H9 (cell line): ENCODE data around the gene CCL11. TPM values are rescaled to one million over a fixed set of nuclear protein-coding genes. Genes with fewer than 3 reads are reported as not detected.

ENCODE experiments used
- DNase-seq: peaks from one replicate; pipeline ENCODE4 v3.0.0-alpha.2; 2017
- H2AFZ ChIP-seq: one replicate; pipeline ENCODE4 v1.6.1; 2013; ENCODE audit warnings: mild to moderate bottlenecking, low read length, control low read depth, moderate library complexity
- H2AK5ac ChIP-seq: 2 replicates; pipeline ENCODE4 v1.6.1; 2013; ENCODE audit warnings: low read length, control low read depth, mixed read lengths; ENCODE audit not compliant: insufficient read length
- H2BK120ac ChIP-seq: one replicate; pipeline ENCODE4 v1.6.1; 2013; ENCODE audit warnings: low read depth, mild to moderate bottlenecking, low read length, control low read depth, inconsistent platforms; ENCODE audit not compliant: poor library complexity, severe bottlenecking
- H2BK12ac ChIP-seq: 2 replicates; pipeline ENCODE4 v1.6.1; 2013; ENCODE audit warnings: low read length, control low read depth, mixed read lengths, low read depth; ENCODE audit not compliant: insufficient read length
- H2BK15ac ChIP-seq: 2 replicates; pipeline ENCODE4 v1.6.1; 2013; ENCODE audit warnings: low read depth, low read length, control low read depth
- H2BK20ac ChIP-seq: one replicate; pipeline ENCODE4 v1.6.1; 2013; ENCODE audit warnings: low read depth, mild to moderate bottlenecking, low read length, control low read depth, inconsistent platforms; ENCODE audit not compliant: poor library complexity, severe bottlenecking
- H2BK5ac ChIP-seq: 2 replicates; pipeline ENCODE4 v1.6.1; 2013; ENCODE audit warnings: low read length, control low read depth, mixed read lengths; ENCODE audit not compliant: insufficient read length
- H3K14ac ChIP-seq: 2 replicates; pipeline ENCODE4 v1.6.1; 2013; ENCODE audit warnings: low read length, control low read depth; ENCODE audit not compliant: insufficient read depth
- H3K18ac ChIP-seq: 2 replicates; pipeline ENCODE4 v1.6.1; 2013; ENCODE audit warnings: low read depth, mild to moderate bottlenecking, mixed read lengths, low read length, control low read depth; ENCODE audit not compliant: insufficient read length
- H3K23ac ChIP-seq: 2 replicates; pipeline ENCODE4 v1.6.1; 2013; ENCODE audit warnings: low read length, control low read depth, mixed read lengths, low read depth; ENCODE audit not compliant: insufficient read length
- H3K23me2 ChIP-seq: 2 replicates; pipeline ENCODE4 v1.6.1; 2013; ENCODE audit warnings: low read depth, mild to moderate bottlenecking, mixed read lengths, low read length, control low read depth; ENCODE audit not compliant: insufficient read length, poor library complexity, severe bottlenecking
- H3K27ac ChIP-seq: 2 replicates; pipeline ENCODE4 v1.5.1; 2013; ENCODE audit warnings: low read length, control low read depth, mixed read lengths, low read depth; ENCODE audit not compliant: insufficient read length
- H3K27me3 ChIP-seq: 2 replicates; pipeline ENCODE4 v1.6.1; 2013; ENCODE audit warnings: low read length, control low read depth, inconsistent platforms; ENCODE audit not compliant: insufficient read depth
- H3K4ac ChIP-seq: 2 replicates; pipeline ENCODE4 v1.6.1; 2013; ENCODE audit warnings: low read depth, mild to moderate bottlenecking, control low read depth, inconsistent platforms, low read length, moderate library complexity
- H3K4me1 ChIP-seq: 2 replicates; pipeline ENCODE4 v1.6.1; 2013; ENCODE audit warnings: low read length, control low read depth, inconsistent platforms; ENCODE audit not compliant: insufficient read depth
- H3K4me2 ChIP-seq: 2 replicates; pipeline ENCODE4 v1.6.1; 2013; ENCODE audit warnings: low read length, control low read depth, mixed read lengths; ENCODE audit not compliant: insufficient read length, insufficient read depth
- H3K56ac ChIP-seq: 2 replicates; pipeline ENCODE4 v1.6.1; 2013; ENCODE audit warnings: low read depth, mild to moderate bottlenecking, mixed read lengths, low read length, control low read depth; ENCODE audit not compliant: insufficient read length
- H3K79me1 ChIP-seq: 2 replicates; pipeline ENCODE4 v1.6.1; 2013; ENCODE audit warnings: low read depth, mild to moderate bottlenecking, moderate library complexity, low read length, control low read depth, inconsistent platforms; ENCODE audit not compliant: insufficient read depth, poor library complexity, severe bottlenecking
- H3K79me2 ChIP-seq: 2 replicates; pipeline ENCODE4 v1.6.1; 2013; ENCODE audit warnings: low read length, control low read depth, inconsistent platforms; ENCODE audit not compliant: insufficient read depth
- H3K9ac ChIP-seq: 2 replicates; pipeline ENCODE4 v1.6.1; 2013; ENCODE audit warnings: low read length, control low read depth, mixed read lengths; ENCODE audit not compliant: insufficient read length; ENCODE audit errors: extremely low read depth
- H3K9me3 ChIP-seq: one replicate; pipeline ENCODE4 v1.6.1; 2013; ENCODE audit warnings: low read depth, low read length, inconsistent platforms; ENCODE audit not compliant: control insufficient read depth
- H3T11ph ChIP-seq: one replicate; pipeline ENCODE4 v1.6.1; 2013; ENCODE audit warnings: mild to moderate bottlenecking, low read length, control low read depth, inconsistent platforms
- H4K20me1 ChIP-seq: one replicate; pipeline ENCODE4 v1.6.1; 2013; ENCODE audit not compliant: control insufficient read depth, insufficient read length, insufficient read depth
- H4K5ac ChIP-seq: 2 replicates; pipeline ENCODE4 v1.6.1; 2013; ENCODE audit warnings: low read depth, mild to moderate bottlenecking, mixed read lengths, low read length, control low read depth; ENCODE audit not compliant: insufficient read length
- H4K8ac ChIP-seq: replicated peaks from 2 replicates; pipeline ENCODE4 v1.6.1; 2013; ENCODE audit warnings: low read length, control low read depth, mixed read lengths, low read depth; ENCODE audit not compliant: insufficient read length
- H4K91ac ChIP-seq: 2 replicates; pipeline ENCODE4 v1.6.1; 2013; ENCODE audit warnings: low read depth, mild to moderate bottlenecking, moderate library complexity, mixed read lengths, low read length, control low read depth; ENCODE audit not compliant: insufficient read length
- H3K27ac Mint-ChIP-seq, 3 experiments: 2 replicates in 2 of 3; 3 replicates in 1 of 3; pipeline ENCODE4 v1.8.0; 2020 to 2021; ENCODE audit warnings: mixed read lengths in 3 of 3, mild to moderate bottlenecking in 1 of 3, moderate library complexity in 1 of 3
- H3K27me3 Mint-ChIP-seq: 2 replicates; pipeline ENCODE4 v1.8.0; 2021; ENCODE audit warnings: low read depth, mild to moderate bottlenecking, moderate library complexity, mixed read lengths
- H3K36me3 Mint-ChIP-seq, 3 experiments: 2 replicates in 2 of 3; 3 replicates in 1 of 3; pipeline ENCODE4 v1.8.0; 2020 to 2021; ENCODE audit warnings: low read depth in 3 of 3, mixed read lengths in 3 of 3; ENCODE audit not compliant: insufficient read depth in 1 of 3
- H3K4me1 Mint-ChIP-seq, 2 experiments: 2 replicates each; pipeline ENCODE4 v1.8.0; 2020; ENCODE audit warnings: mixed read lengths in 2 of 2
- H3K4me3 Mint-ChIP-seq, 2 experiments: 2 replicates in 1 of 2; 3 replicates in 1 of 2; pipeline ENCODE4 v1.8.0; 2020 to 2021; ENCODE audit warnings: mild to moderate bottlenecking in 2 of 2, mixed read lengths in 2 of 2, moderate library complexity in 1 of 2
- H3K9me3 Mint-ChIP-seq, 2 experiments: 2 replicates in 1 of 2; 3 replicates in 1 of 2; pipeline ENCODE4 v1.8.0; 2020; ENCODE audit warnings: mild to moderate bottlenecking in 2 of 2, mixed read lengths in 2 of 2, moderate library complexity in 1 of 2
- CTCF ChIP-seq: fragments of 200-600 bp; sonication (generic); conservative IDR thresholded peaks from 3 replicates; pipeline ENCODE4 v1.8.0; 2021; ENCODE audit warnings: antibody characterized with exemption, mild to moderate bottlenecking
- WGBS: extraction: QIAGEN DNeasy Blood & Tissue Kit; methylation state at CpG from one replicate; pipeline ENCODE4 v1.1.7; 2013; ENCODE audit warnings: missing lambda C conversion rate, low lambda C conversion rate, mixed read lengths; ENCODE audit not compliant: insufficient read length; ENCODE audit errors: extremely low coverage; 5-methylcytosine and 5-hydroxymethylcytosine counted together
- total RNA-seq: library from RNA; stranded (reverse); gene quantifications from 2 replicates; pipeline ENCODE4 v1.2.1, GENCODE V29; 2021

Gene CCL11
- total RNA-seq, 1 experiment from 2014 or later = not detected

DNA sequence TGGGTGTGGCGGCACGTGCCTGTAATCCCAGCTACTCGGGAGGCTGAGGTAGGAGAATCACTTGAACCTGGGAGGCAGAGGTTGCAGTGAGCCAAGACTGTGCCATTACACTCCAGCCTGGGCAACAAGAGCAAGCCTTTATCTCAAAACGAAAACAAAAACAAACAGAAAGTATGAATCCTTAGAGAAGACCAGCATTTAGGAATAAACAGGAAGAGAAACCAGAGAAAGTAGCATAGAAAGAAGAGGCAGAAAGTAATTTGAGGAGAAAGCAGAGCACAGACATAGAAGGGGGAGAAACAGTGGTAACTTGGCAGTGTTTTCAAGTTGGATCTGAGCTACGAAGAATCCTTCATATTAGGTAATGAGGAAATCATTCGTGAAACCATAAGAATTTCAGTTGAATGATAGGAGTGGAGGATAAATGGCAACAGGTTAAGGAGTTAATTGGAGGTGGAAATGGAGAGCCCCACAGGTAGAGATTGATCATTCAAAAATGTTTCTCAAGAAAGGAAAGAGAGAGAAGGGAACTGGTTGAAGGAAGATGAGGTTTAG, 40.1 kb upstream of the CCL11 start:
- no peak overlapping the region for H3K27ac ChIP-seq
- H3K79me2 ChIP-seq = no peaks in the 10 kb centered on the region
- no peak overlapping the region for H3K18ac ChIP-seq
- H4K8ac ChIP-seq = no peak overlapping the region
- H3K9me3 ChIP-seq = no peaks in the 10 kb centered on the region
- no peak overlapping the region for H3K9ac ChIP-seq
- H3K56ac ChIP-seq = no peak overlapping the region
- no peak overlapping the region for H3K23ac ChIP-seq
- H3K27me3 Mint-ChIP-seq = no peaks in the 10 kb centered on the region; the same call in none of the 2 replicates
- no peaks in the 10 kb centered on the region for H4K20me1 ChIP-seq
- no peak overlapping the region for H4K91ac ChIP-seq
- H2BK5ac ChIP-seq = no peak overlapping the region
- H3K79me1 ChIP-seq = no peaks in the 10 kb centered on the region
- H3K23me2 ChIP-seq = no peaks in the 10 kb centered on the region
- DNase-seq = no peak
- no peak for TF ChIP-seq CTCF
- H3K4me3 Mint-ChIP-seq = no peak overlapping the region
- no peak overlapping the region for H4K5ac ChIP-seq
- no peaks in the 10 kb centered on the region for H3K9me3 Mint-ChIP-seq
- 100% methylated on average over 1 of the region's 6 CpGs for WGBS
- no peak overlapping the region for H3K14ac ChIP-seq
- H3K4me1 Mint-ChIP-seq = peaks cover 14 to 16% of the 10 kb centered on the region in 2 experiments
- no peak overlapping the region for H2BK12ac ChIP-seq
- no peak overlapping the region for H3K4me2 ChIP-seq
- no peak overlapping the region for H3K27ac Mint-ChIP-seq
- no peak overlapping the region for H3K4ac ChIP-seq
- H2AK5ac ChIP-seq = no peak overlapping the region
- H3K36me3 Mint-ChIP-seq = no peaks in the 10 kb centered on the region
- H2BK15ac ChIP-seq = no peak overlapping the region
- no peak overlapping the region for H2BK20ac ChIP-seq
- no peaks in the 10 kb centered on the region for H3K4me1 ChIP-seq
- H2AFZ ChIP-seq = no peak overlapping the region
- no peak overlapping the region for H3T11ph ChIP-seq
- H2BK120ac ChIP-seq = no peak overlapping the region
- no peaks in the 10 kb centered on the region for H3K27me3 ChIP-seq
